Urothelium cell line (cell line): ENCODE results near the gene NBEAL2.

ENCODE experiments used
- DNase-seq: peaks from one replicate; pipeline ENCODE4 v3.0.0; 2011; ENCODE audit warnings: low spot score, mixed read lengths
- FAIRE-seq: peaks from 2 replicates; lab custom pipeline; 2011; peaks lifted over from hg19 to GRCh38; lab: Jason Lieb, UNC

NBEAL2 gene

DNA sequence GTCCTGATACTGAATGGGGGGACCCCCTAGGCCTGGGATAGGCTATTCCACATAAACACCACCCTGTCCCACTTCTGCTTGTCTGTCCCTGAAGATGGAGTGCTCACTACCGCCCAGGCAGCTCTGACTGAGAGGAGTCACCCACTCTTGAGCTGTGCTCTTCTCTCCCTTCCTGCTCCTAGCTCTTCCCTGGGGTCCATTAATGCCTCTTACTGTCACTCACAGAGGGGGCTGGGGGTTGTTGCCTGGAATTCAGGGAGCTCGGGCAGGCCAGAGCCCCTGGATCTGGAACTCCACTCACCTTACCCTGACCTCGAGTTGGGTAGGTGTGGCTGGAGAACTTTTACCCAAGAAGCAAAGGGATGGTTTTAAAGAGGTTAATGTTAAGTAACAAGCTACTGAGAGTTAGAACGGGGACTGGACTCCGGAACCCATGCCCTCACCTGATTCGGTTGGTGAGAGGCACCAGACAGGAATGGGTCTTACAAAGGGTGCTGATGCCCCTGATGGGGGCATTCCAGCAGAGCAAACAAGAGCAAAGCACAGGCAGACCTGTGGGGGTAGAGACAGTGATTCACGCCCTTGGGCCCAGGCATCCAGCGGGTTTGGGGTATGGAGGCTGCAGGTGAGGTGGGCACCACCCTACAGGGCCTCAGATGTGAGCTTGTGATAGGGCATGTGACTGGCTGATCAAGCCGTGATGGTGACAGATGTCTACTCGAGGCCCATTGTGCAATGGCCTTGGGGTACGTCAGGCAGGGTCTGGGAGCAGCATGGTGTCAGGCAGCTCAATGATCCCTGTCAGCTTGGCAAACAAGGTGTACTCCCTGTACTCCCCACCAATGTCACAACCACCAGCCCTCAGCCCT is 5.4 kb downstream of the NBEAL2 start:
- no peak for FAIRE-seq
- DNase-seq, result no peak

DNA sequence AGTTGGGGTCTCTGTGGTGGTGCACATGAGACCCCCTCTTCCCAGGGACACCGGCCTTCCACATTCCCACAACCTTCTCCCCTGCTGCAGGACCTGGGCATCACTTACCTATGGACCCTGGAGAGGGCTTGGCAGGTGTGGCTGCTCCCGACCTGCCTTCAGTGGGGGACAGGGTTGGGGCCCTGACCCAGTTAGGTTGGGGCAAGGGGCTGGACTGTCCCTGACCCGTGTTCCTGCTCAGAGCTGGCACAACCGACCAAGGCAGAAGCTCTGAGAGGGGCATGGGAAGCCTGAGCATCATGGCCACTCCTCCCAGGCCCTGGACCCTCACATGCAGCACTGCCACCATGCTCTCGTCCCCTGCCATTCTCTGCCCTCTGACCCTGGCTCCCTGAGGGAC is 6.1 kb downstream of the NBEAL2 start:
- FAIRE-seq, result no peak

DNA sequence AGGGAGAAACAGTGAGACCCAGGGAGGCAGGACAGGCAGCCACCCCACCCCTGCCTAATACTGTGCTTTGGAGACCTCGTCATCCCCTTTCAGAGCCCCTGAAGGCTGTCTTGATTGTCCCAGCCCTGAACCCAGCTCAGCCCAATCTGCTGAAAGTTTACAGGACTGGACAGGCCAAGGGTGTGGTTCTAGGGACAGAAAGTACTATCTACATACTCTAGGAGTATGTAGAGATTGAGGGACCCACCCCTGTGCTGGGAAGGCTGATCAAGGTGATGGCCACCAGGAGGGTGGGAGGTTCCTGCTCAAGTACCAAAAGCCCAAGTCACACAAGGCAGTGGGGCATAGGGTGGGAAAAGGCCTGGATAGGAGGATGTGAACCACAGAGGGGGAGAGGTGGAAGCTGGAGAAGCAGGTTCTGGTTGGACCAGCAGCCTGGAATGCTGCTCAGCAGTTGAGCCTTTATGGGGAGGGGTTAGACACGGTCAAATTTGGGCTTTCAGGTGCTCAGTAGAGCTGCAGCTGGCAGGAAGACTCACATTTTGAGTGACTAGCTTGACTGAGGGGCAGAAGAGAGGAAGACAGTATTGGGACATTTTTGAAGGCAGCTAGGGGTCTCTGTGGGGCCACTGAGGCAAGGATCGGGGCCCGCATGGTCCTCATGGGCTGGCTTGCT is 6.7 kb downstream of the NBEAL2 start:
- DNase-seq (no peak), FAIRE-seq (no peak)

More for the DNA sequence above, 6.1 kb downstream of the NBEAL2 start:
- DNase-seq, result no peak

DNA sequence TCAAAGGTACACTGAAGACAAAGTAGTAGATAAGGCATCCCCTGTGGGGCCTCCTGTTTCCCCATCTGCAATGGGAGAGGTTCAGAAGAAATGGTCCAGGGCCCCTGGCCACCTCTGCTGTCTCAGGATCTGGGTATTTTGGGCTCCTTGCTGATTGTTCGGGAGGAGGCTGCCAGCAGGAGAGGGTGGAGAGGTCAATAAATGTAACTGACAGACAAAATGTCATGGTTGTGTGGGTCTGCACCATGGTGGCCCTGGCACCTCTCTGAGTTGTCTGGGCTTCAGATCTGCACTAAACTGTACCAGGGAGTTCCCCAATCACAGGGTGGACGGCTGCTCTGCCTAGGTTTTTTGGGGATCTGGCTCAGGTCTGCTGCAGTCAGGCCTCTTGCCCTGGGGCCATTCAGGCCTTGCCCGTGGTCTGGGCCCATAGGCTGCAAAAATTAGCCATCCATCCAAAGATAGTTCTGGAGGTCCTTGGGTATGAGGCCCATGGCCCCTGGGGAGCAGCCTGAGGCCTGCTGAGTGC is 7.4 kb downstream of the NBEAL2 start:
- FAIRE-seq (no peak), DNase-seq (no peak)

DNA sequence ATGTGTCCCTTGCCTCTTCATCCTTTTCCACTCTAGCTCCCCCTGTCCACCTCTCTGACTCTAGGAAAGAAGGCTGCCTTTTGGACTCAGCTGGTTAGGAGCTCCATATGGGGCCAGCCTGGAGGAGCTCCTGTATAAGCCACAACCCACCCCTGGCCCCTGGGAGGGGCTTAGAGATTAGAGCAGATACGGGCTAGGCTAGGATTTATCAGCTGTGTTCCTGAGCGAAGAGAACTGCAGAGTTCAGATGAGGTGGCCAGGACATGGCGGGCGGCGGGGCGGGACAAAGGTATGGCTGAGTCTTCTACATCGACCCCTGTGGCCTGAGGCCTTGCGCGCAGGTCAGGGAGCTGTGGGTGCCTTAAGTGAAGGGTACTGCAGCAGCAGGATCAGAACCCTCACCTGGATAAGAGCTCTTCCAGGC is 7.9 kb downstream of the NBEAL2 start:
- no peak for FAIRE-seq
- no peak for DNase-seq

DNA sequence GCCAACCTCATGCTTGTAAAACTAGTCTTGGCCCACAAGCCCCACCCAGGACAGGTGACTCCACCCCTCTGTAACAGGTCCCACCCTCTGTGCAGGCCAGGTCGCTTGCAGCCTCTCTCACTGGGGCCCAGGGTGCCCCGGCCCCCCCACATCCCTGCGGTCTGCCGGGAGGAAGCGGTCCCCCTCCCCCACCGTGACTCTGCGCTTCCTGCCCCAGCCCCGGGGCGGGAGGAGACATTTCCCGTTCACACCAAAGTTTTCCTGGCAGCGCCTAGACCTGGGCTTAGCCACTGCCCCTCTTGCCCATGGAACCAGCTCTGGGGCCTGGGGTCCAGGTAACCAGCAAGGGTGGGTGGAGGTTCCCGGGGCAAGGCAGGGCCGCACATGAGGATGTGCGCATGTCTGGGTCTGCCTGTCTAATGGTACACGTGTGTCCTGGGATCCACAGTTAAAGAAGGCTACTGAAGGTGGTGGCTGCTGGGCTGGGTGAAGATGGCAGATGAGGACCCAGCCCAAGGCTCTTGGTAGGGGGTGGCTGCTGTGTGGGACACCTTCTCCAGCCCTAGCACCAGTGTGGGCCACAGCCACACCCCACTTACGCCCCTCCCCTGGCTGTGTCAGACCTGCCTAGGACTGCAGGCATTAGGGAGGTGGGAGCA is 8.4 kb downstream of the NBEAL2 start:
- DNase-seq (peak; percentile 67), FAIRE-seq (no peak)

DNA sequence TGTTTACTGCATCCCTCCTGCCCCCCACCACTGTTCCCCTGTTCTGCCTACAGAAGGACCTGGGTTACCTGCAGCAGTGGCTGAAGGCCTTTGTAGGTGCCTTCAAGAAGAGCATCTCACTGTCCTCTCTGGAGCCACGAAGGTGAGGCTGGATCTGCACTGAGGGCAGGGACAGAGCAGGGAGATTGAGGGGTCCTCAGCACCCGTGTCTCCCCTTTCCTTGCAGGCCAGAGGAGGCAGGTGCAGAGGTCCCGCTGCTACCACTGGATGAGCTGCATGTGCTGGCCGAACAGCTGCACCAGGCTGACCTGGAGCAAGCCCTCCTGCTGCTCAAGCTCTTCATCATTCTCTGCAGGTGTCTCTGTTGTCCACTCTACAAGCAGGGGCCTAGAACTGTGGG is 9.2 kb downstream of the NBEAL2 start:
- FAIRE-seq (no peak), DNase-seq (no peak)

DNA sequence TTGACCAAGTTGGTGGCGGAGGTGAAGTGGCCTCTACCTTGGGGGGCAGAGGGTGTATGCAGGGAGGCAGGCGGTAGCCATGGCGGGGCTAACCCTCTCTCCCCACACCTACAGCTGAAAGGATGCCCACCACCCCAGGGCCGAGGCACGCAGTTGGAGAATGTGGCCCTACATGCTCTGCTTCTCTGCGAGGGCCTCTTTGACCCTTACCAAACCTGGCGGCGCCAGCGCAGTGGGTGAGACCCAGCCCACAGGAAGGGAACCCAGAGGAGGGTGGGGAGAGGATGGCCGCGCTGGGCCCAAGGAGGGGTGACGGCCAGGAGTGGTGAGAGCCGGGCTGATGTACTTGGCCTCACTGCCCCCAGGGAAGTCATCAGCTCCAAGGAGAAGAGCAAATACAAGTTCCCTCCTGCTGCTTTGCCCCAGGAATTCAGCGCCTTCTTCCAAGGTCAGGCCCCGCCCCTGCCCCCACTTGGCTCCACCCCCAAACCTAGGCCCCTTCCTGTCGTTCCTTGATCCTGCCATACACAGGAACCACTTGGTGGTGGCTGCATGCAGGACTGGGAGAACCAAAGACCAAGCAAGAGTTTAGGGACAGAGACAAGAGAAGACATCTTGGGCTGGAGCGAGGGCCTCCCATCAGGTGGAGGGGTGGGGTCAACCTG is 9.8 kb downstream of the NBEAL2 start:
- FAIRE-seq, result no peak
- DNase-seq, result no peak

DNA sequence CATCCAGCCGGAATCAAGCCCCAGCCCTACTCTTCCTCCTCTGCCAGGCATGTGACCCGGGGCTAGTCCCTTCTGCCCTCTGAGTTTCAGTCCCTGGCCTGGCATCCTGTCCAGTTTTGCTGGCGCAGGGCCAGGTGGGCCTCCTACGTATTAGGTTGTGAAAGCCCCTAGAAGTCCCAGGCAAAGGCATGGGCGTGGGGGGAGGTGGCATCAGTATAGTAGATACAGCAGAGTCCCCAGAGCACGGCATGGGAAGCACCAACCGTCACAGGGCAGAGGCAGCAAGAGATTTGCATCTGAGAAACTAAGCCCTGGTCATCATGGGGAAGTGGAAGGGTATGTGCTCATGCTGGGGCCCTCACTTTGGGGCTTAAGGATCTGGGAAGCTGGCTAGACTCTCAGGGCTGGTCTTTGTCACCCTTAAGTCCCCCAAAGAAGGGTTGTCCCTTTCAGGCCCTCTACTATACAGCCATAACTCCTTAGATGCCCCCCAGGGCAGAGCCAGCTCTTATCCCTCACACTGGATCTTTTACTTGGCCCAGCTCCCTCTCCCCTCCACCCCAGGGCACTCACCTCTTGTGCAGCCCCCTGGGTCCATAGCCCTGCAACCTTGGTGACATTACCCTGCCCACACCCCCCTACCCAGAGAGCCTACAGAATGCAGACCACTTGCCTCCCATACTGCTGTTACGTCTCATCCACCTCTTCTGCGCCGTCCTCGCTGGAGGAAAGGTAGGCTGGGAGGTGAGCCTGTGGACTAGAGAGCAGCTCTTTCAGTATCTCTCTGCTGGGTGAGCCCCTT is 11.3 kb downstream of the NBEAL2 start:
- no peak for DNase-seq
- no peak for FAIRE-seq

DNA sequence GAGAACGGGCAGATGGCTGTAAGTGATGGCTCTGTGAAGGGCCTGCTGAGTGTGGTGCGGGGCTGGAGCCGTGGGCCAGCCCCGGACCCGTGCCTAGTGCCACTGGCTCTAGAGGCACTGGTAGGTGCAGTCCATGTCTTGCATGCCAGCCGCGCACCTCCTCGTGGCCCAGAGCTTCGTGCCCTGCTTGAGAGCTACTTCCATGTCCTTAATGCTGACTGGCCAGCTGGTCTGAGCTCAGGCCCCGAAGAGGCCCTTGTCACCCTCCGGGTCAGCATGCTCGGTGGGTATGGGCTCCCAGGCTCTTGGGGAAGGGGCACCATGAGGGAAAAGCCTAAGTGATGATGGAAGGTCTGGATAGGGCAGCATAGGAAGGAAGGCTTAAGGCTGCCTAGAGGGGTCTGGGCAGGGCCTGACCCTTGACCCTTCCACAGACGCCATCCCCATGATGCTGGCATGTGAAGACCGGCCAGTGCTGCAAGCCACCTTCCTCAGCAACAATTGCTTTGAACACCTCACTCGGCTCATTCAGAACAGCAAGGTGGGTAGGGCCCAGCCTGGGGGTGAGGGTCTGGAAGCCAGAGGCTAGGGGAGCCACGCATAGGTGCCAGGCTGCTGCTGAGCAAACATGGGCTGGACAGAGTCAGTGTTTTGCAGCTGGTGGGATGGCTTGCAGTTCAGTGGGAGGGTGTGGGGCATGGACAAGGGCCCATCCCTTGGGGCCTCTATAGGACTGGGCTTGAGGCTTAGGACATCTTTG is 12.1 kb downstream of the NBEAL2 start:
- FAIRE-seq (no peak), DNase-seq (no peak)

DNA sequence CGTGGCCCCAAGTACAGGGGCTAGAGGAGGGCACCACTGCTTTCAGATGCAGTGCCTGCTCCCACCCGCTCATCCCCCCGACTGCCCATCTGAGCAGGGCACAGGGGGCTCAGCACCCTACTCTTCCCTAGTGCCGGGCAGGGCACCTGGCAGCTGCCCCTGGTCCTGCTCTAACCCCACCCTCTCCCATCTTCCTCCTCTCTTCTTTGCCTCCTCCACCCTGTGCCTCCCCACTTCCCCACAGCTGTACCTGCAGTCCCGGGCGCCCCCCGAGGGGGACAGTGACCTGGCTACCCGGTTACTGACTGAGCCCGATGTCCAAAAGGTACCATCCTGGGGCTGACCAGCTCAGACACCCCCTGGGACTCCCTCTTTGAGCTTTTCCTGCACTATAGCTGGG is 12.8 kb downstream of the NBEAL2 start:
- DNase-seq (no peak), FAIRE-seq (no peak)

DNA sequence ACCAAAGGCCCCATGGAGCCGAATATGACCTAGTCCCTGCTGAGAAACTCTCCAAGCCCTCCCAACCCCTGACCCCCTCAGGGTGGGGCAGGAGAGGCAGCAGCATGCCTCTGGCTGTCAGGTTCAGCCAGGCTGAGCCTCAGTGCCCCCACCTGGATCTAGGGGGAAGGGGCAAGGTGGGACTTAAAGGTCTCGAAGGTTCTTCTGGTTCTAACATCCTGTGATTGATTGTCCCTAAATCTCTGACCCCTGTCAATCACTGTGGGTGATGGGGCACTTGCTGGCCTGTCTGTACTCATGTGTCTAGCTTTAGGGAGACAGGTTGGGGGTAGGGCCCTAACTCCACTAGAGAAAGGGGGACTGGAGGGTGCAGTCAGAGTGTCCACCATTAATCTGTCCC is 13.8 kb downstream of the NBEAL2 start:
- FAIRE-seq, result no peak

DNA sequence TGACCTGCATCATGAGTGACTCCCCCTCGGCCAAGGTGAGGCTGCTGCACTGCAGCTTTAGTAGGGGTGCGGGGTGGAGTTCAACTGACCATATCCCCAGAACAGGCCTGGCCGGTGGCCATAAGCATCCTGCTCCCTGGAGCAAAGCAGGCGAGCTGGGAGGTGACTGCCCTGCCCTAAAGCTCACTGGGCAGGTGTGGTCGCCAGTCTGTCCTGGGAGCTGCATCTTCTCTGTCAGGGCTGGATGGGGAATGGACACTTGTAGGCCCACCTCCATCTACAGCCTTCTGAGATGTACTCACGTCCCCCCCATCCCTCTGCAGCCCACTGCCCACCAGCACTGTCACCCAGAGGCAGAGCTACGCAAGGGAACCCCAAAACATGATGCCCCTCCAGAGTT is 14.5 kb downstream of the NBEAL2 start:
- DNase-seq (no peak), FAIRE-seq (no peak)

More for the DNA sequence above, 13.8 kb downstream of the NBEAL2 start:
- DNase-seq, result no peak

DNA sequence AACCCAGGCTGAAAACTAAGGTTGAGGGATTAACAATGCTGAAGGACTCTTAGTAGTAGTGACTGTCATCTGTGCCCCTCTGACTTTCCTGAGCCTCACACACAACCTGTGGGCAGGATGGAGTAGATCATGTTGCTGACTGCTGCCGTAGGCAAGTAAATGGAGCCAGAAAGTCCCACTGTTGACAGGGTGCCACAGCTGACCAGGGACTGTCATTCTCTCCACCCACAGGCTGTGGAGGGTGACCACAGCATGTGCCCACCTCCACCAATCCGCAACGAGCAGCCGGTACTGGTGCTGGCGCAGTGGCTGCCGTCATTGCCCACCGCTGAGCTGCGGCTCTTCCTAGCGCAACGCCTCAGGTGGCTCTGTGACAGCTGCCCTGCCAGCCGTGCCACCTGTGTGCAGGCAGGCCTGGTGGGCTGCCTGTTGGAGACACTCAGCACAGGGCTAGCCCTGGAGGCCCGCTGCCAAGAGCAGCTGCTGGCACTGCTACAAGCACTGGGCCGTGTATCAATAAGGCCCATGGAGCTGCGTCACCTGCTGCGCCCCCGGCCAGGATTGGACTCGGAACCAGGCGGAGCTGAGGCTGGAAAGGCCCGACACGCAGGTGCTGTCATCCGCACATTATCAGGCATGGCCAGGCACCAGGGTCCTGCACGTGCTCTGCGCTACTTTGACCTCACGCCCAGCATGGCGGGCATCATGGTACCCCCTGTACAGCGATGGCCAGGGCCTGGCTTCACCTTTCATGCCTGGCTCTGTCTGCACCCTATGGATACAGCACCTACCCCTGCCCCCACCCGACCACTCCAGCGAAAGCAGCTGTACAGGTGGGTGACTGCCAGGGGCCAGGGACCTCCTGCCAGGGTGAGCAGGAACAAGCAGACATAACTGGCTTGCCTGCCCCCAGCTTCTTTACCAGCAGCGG is 15.6 kb downstream of the NBEAL2 start:
- FAIRE-seq (no peak), DNase-seq (no peak)

DNA sequence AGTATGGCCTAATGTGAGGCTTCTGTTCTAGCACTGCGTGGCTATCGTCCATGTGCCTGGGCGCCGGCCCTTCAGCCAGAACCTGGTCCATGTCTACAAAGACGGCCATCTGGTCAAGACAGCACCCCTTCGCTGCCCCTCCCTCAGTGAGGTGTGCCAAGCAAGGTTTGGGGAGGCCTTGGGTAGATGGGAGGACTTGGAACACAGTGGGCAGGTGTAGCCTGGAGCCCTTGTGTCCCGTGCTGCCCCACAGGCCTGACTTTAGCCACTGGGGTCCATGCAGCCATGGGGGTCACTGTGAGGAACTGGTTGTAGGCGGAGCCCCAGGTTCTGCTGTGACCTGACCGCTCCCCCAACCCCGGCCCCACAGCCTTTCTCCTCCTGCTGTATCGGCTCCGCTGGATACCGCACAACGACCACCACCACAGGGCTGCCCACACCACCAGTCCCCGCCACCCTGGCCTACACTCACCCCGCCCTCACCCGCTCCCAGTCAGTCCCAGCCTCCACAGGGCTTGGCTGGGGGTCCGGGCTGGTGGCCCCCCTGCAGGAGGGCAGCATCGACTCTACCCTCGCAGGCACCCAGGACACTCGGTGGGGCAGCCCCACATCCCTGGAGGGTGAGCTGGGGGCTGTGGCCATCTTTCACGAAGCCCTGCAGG is 16.6 kb downstream of the NBEAL2 start:
- FAIRE-seq (no peak), DNase-seq (no peak)

DNA sequence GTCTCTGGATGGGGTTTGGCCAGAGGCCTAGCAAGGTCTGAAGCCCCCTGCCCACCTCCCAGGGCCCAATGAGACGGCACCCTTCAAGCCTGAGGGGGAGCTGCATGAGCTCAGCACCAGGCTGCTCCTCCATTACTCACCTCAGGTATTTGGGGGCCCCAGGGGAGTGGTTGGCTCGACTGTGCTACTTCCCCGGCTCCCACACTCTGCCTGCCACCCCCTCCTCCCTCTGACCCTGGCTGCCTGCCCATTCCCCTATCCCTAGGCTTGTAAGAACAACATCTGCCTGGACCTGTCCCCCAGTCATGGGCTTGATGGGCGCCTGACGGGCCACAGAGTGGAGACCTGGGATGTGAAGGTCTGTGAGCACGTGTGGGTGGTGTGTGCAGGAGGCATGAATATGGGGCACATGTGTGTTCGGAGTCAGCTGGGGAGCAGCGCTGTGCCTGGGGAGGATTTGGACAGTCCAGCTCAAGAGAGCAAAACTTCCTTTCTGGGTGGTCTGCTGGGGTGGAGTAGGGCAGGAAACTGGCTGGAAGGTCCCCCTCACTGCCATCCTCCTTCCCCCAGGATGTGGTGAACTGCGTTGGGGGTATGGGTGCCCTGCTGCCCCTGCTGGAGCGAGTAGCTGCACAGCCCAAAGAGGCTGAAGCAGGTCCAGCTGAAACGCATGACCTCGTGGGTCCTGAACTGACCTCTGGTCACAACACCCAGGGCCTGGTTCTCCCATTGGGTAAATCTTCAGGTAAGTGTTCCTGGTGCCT is 17.4 kb downstream of the NBEAL2 start:
- DNase-seq (no peak), FAIRE-seq (no peak)

DNA sequence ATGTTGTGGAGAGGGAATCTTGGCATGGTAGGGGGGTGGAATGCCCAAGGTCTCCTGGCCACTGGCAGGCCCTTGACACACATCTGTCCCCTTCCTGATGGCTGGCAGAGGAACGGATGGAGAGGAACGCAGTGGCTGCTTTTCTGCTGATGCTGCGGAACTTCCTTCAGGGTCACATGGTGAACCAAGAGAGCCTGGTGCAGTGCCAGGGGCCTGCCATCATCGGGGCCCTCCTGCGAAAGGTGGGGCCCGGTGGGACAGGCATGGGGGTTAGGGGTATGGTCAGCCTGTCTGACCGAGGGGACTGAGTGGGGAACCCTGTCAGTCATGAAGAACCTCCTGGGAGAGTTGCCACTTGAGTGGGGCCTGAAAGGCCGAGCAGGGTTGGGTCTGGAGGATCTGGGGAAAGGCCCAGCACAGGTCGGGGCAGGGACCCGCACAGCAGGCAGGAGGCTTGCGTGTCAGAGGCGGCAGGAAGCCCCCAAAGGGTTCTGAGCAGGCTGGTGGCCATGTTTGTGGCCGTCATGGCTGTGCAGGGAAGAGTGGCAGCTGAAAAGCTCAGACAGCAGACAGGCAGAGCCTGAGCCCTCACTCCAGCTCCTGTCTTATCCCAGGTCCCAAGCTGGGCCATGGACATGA is 18.1 kb downstream of the NBEAL2 start:
- no peak for FAIRE-seq
- DNase-seq, result no peak
